ENCODE results near the gene MNS1. TPM values are rescaled to one million over a fixed set of nuclear protein-coding genes. Genes with fewer than 3 reads are reported as not detected.
"Not testable (repeated sequence)": the region's sequence is repeated elsewhere in the genome, so short reads cannot be mapped to it uniquely, and the experiment has no call there.

The MNS1 gene
- total RNA-seq, 1 donor from 2014 or later: 1.9 TPM

DNA sequence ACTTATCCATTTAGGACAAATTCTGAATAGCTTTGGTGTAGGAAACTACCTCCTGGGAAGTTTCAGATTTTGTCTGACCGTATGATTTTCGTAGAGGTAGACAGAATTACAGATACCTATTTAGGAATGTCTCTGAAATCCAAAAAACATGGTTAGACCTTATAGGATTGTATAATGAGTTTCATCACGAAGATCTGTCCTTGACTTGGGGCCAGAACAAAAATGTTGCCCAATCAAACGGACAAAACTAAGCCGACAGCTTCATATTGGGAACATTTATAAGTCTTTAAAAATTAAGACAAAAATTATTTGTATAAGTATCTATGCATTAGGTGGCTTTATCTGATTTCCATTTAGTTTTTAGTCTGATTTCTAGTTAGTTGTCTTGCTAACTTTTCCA, 32.6 kb downstream of the MNS1 start:
- H3K27me3 Mint-ChIP-seq (ENCODE audit: unreplicated experiment): no peaks in the 10 kb centered on the region
- peaks cover 10% of the 10 kb centered on the region for H3K36me3 Mint-ChIP-seq (ENCODE audit: low read depth, unreplicated experiment)
- DNase-seq (ENCODE audit: low spot score): no peak
- no peaks in the 10 kb centered on the region for H3K9me3 Mint-ChIP-seq (ENCODE audit: unreplicated experiment)
- H3K27ac Mint-ChIP-seq (ENCODE audit: unreplicated experiment): no peak overlapping the region
- TF ChIP-seq, protein P1, sequence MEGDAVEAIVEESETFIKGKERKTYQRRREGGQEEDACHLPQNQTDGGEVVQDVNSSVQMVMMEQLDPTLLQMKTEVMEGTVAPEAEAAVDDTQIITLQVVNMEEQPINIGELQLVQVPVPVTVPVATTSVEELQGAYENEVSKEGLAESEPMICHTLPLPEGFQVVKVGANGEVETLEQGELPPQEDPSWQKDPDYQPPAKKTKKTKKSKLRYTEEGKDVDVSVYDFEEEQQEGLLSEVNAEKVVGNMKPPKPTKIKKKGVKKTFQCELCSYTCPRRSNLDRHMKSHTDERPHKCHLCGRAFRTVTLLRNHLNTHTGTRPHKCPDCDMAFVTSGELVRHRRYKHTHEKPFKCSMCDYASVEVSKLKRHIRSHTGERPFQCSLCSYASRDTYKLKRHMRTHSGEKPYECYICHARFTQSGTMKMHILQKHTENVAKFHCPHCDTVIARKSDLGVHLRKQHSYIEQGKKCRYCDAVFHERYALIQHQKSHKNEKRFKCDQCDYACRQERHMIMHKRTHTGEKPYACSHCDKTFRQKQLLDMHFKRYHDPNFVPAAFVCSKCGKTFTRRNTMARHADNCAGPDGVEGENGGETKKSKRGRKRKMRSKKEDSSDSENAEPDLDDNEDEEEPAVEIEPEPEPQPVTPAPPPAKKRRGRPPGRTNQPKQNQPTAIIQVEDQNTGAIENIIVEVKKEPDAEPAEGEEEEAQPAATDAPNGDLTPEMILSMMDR (IDR thresholded peaks at IDR 0.05; ENCODE audit: unreplicated experiment): no peak
- H3K4me3 Mint-ChIP-seq (ENCODE audit: unreplicated experiment): no peak overlapping the region
- no peaks in the 10 kb centered on the region for H3K4me1 Mint-ChIP-seq (ENCODE audit: unreplicated experiment)

DNA sequence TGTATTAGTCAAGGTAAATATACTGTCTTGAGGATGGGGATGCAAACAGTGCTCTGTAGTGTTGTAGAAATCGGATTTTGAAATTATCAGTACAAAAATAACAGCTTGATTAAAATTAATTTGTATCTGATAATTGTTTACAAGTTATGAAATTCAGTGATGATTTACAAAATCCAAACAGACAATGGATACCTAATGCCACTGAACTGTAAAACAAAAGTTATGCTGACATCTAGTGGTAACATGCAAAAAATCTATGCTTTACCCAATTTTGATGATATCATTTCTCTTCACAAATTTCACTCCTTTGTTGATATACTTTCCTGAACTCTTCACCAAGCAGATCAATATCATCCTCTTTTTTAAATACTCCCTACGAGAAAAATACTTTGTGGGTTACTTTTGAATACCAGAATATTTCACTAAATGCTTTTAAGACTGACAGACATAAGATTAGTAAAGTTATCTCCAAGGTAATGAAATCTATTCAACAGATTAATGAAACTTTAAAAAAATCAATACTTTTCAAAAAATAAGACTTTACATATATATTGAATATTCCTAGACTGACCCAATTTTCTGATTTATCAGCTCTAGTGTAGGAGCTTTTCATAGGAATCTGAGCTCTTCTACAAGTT, 36.0 kb downstream of the MNS1 start:
- Mint-ChIP-seq H3K4me1 (ENCODE audit: unreplicated experiment) (peaks cover 4% of the 10 kb centered on the region), H3K27me3 (ENCODE audit: unreplicated experiment) (no peaks in the 10 kb centered on the region), H3K9me3 (ENCODE audit: unreplicated experiment) (no peaks in the 10 kb centered on the region), H3K27ac (ENCODE audit: unreplicated experiment) (no peak overlapping the region), H3K36me3 (ENCODE audit: low read depth, unreplicated experiment) (no peaks in the 10 kb centered on the region), H3K4me3 (ENCODE audit: unreplicated experiment) (no peak overlapping the region)
- TF ChIP-seq, protein P1 (IDR thresholded peaks at IDR 0.05; ENCODE audit: unreplicated experiment): peak; percentile 66
- no peak for DNase-seq (ENCODE audit: low spot score)

DNA sequence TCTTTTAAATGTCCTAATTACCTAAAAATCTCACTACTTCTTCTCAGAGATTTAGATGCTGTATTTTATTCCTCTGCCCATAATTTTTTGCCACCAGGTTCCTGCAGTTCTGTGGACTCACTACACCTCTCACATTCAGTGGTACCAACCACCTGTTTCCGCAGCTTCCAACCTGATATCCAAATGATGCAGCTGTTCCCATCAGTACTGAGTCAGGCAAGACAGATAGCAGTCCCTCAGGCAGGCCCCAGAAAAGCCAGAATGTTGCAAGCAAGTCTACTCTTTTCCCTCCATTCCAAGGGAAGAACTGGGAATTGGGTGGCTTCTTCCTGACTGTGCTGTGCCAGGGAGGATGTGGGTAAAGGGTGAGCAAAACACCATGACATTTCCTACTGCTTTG, 39.0 kb downstream of the MNS1 start:
- Mint-ChIP-seq H3K4me3 (ENCODE audit: unreplicated experiment) (no peak overlapping the region), H3K4me1 (ENCODE audit: unreplicated experiment) (peaks cover 4% of the 10 kb centered on the region), H3K9me3 (ENCODE audit: unreplicated experiment) (no peaks in the 10 kb centered on the region), H3K27me3 (ENCODE audit: unreplicated experiment) (no peaks in the 10 kb centered on the region), H3K36me3 (ENCODE audit: low read depth, unreplicated experiment) (no peaks in the 10 kb centered on the region), H3K27ac (ENCODE audit: unreplicated experiment) (no peak overlapping the region)
- TF ChIP-seq, protein P1 (IDR thresholded peaks at IDR 0.05; ENCODE audit: unreplicated experiment): no peak
- no peak for DNase-seq (ENCODE audit: low spot score)

DNA sequence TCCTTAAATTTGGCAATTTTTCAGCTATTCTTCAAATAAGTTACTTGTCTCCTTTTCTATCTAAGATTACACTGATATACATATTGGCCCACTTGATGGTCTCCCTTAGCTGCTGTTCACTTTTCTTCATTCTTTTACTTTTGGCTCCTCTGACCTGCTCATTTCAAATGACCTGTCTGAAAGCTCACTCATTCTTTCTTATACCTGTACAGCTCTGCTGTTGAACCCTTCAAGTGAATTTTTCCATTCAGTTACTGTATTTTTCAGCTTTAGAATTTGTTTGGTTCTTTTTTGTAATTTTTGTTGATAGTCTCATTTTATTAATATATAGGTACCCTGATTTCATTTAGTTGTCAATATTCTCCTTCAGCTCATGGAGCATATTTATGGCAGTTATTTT, 39.7 kb downstream of the MNS1 start:
- no peak for DNase-seq (ENCODE audit: low spot score)
- Mint-ChIP-seq H3K27me3 (ENCODE audit: unreplicated experiment) (no peaks in the 10 kb centered on the region), H3K4me1 (ENCODE audit: unreplicated experiment) (peaks cover 4% of the 10 kb centered on the region), H3K36me3 (ENCODE audit: low read depth, unreplicated experiment) (no peaks in the 10 kb centered on the region), H3K27ac (ENCODE audit: unreplicated experiment) (no peak overlapping the region), H3K4me3 (ENCODE audit: unreplicated experiment) (no peak overlapping the region), H3K9me3 (ENCODE audit: unreplicated experiment) (no peaks in the 10 kb centered on the region)
- TF ChIP-seq, protein P1 (IDR thresholded peaks at IDR 0.05; ENCODE audit: unreplicated experiment): no peak

DNA sequence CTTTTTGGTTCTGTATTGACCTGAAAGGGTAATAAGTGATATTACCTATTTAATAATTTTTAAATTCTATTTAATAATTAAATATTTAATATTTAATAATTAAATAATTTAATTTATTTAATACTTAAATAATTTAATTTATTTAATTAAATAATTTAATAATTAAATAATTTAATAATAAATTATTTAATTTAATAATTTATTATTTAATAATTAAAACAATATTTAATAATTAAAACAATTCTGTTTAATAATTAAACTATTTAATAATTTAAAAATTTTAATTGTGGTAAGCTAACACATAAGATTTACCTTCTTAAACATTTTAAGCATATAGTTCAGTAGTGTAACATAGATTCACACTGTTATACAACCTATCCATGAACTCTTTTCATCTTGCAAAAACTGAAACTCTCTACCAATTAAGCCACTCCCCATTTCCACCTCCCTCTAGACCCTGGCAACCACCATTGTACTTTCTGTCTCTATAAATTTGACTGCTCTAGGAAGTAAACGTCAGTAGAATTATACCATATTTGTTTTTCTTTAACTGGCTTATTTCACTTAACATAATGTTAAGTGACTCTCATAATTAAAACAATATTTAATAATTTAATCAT, 51.7 kb downstream of the MNS1 start:
- H3K4me1 Mint-ChIP-seq (ENCODE audit: unreplicated experiment); DNase-seq (ENCODE audit: low spot score); H3K4me3 Mint-ChIP-seq (ENCODE audit: unreplicated experiment); H3K27ac Mint-ChIP-seq (ENCODE audit: unreplicated experiment); H3K27me3 Mint-ChIP-seq (ENCODE audit: unreplicated experiment); H3K36me3 Mint-ChIP-seq (ENCODE audit: low read depth, unreplicated experiment); H3K9me3 Mint-ChIP-seq (ENCODE audit: unreplicated experiment): not testable (repeated sequence)
